ENCODE results near the gene USP36. TPM values are rescaled to one million over a fixed set of nuclear protein-coding genes. Genes with fewer than 3 reads are reported as not detected.

USP36 gene
- total RNA-seq, 1 experiment from 2014 or later, result 74.0 TPM

DNA sequence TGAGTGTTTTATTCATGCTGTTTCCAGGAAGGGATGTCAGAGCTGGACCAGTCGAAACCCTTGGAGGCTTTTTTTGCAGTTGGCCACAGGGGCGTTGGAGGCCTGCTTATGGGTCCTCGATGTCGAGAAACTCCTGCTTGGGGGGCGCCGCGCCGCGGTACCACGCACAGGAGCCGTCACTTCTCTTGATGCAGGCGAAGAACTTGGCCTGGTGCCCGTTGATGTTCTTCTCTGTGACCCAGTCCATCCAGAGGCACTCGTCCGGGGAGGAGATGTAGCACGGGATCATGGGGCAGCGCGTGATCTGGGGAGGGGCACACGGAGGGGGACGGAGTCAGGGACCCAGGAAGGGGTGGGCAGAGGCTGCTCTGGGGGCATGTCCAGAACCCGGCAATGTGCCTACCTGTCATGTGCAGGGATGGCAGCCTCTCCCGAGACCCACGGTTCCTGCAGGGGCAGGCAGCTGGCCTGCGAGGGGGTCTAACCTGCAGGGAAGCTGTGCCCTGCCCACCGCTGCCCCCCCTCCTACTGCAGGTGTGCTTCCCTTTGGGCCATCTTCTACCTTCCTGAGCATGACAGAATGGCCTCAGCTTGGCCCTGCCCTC, 15.0 kb upstream of the USP36 start:
- no peak for ATAC-seq

DNA sequence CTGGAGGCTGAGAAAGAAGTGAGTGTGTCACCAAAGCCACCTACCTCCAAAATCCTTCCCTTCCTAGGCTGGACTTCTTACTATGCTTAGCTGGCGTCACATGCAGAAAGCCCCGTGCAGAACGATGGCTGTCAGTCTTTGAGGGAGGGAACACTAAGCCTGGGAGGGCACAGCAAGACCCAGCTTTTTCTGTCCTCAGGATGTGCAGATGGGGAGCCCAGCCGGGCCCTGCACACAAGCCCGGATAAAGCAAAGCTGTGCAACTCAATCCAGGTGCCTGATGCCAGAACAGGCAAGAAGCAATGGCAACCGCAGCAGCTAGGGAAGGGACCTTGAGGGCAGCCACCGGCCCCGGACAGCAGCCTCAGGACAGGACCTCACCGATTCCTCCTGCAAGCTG, 13.9 kb upstream of the USP36 start:
- Mint-ChIP-seq H3K36me3 (no peaks in the 10 kb centered on the region; the same call in 1 of the 2 replicates), H3K27ac (no peak overlapping the region), H3K9me3 (no peaks in the 10 kb centered on the region), H3K27me3 (ENCODE audit: low read depth) (no peaks in the 10 kb centered on the region), H3K4me1 (peaks cover 2% of the 10 kb centered on the region; the same call in 1 of the 2 replicates), H3K4me3 (no peak overlapping the region)
- DNase-seq (ENCODE audit: low spot score), result no peak
- no peak for TF ChIP-seq NFATC4 (CRISPR knock-in tag; IDR thresholded peaks at IDR 0.05)
- TF ChIP-seq, protein P1, sequence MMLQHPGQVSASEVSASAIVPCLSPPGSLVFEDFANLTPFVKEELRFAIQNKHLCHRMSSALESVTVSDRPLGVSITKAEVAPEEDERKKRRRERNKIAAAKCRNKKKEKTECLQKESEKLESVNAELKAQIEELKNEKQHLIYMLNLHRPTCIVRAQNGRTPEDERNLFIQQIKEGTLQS (CRISPR knock-in tag; conservative IDR thresholded peaks at IDR 0.05), result no peak
- no peak for TF ChIP-seq TP53 (CRISPR knock-in tag; IDR thresholded peaks at IDR 0.05)
- TF ChIP-seq RORB (CRISPR knock-in tag; IDR thresholded peaks at IDR 0.05), result no peak
- no peak for ATAC-seq
- ChIA-PET CTCF (interaction anchor here (1.2 kb wide), 1 partner anchor 11 kb away, joined by 4 read pairs; no protein-coding TSS in a partner anchor), POLR2A (no interaction called here)

More for the DNA sequence above, 15.0 kb upstream of the USP36 start:
- DNase-seq (ENCODE audit: low spot score), result no peak
- Mint-ChIP-seq H3K27me3 (ENCODE audit: low read depth) (no peaks in the 10 kb centered on the region), H3K4me3 (no peak overlapping the region), H3K9me3 (no peaks in the 10 kb centered on the region), H3K27ac (no peak overlapping the region), H3K4me1 (peaks cover 2% of the 10 kb centered on the region; the same call in 1 of the 2 replicates), H3K36me3 (no peaks in the 10 kb centered on the region; the same call in 1 of the 2 replicates)
- POLR2A ChIA-PET, result no interaction called here
- TF ChIP-seq ZNF416 (CRISPR knock-in tag; IDR thresholded peaks at IDR 0.05), result no peak
- TF ChIP-seq, protein P2, sequence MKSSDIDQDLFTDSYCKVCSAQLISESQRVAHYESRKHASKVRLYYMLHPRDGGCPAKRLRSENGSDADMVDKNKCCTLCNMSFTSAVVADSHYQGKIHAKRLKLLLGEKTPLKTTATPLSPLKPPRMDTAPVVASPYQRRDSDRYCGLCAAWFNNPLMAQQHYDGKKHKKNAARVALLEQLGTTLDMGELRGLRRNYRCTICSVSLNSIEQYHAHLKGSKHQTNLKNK (CRISPR knock-in tag; IDR thresholded peaks at IDR 0.05), result no peak
- CTCF ChIA-PET, result interaction anchor here (2.7 kb wide), 1 partner anchor 10 kb away, joined by 9 read pairs; no protein-coding TSS in a partner anchor

DNA sequence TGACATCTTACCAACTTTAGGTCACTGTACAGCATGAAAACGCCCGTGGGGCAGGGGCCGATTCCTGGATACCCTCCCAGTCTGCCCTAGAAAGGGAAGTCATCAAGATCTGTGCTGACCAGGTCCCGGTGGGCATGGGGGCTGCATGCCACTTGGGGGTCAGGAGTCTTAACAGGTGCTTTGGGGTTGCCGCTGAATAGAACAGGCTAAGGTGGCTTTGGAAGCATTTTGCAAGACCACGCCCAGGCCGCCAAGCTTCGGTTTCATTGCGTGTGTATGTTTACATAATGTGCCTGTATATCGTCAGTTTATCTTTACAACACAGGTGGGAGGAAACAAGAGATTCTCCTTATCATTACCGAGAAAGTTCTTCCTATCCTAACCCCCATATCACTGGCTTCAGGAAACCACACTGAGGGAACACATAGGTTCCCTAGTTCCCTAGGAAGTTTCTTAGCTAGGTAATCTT, 13.3 kb upstream of the USP36 start:
- ATAC-seq (no peak), DNase-seq (ENCODE audit: low spot score) (no peak)
- Mint-ChIP-seq H3K27ac (no peak overlapping the region), H3K36me3 (no peaks in the 10 kb centered on the region; the same call in 1 of the 2 replicates), H3K4me3 (no peak overlapping the region), H3K4me1 (peaks cover 2% of the 10 kb centered on the region; the same call in 1 of the 2 replicates), H3K27me3 (ENCODE audit: low read depth) (no peaks in the 10 kb centered on the region), H3K9me3 (no peaks in the 10 kb centered on the region)
- CTCF ChIA-PET, result interaction anchor here (1.2 kb wide), 1 partner anchor 12 kb away, joined by 4 read pairs; no protein-coding TSS in a partner anchor
- POLR2A ChIA-PET, result no interaction called here
- TF ChIP-seq, protein P3, sequence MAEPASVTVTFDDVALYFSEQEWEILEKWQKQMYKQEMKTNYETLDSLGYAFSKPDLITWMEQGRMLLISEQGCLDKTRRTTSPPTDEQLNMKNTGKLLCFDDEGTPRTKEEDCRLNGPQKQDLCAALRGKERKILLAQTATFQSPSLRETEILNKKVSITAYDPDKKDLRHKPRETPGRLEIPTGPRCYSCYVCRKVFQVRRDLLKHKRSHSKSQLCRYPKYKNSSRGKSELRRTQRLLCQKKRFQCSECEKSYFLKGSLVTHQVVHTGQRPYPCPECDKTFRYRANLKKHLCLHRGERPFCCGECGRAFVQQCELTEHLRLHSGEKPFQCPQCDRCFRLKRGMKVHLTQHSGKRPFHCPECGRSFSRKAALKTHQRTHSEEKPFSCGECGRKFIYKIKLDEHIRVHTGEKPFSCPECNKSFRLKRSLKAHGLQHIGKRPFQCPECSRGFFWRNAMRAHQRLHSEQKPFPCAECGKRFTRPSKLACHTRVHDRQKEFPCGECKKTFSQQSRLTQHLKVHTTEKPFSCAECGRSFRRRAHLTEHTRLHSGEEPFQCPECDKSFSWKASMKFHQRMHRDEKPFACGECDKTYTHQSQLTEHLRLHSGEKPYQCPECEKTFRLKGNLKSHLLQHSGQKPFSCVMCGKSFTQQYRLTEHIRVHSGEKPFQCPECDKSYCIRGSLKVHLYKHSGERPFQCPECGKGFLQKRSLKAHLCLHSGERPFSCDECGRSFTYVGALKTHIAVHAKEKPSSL (CRISPR knock-in tag; conservative IDR thresholded peaks at IDR 0.05), result no peak
- TF ChIP-seq, protein P4, sequence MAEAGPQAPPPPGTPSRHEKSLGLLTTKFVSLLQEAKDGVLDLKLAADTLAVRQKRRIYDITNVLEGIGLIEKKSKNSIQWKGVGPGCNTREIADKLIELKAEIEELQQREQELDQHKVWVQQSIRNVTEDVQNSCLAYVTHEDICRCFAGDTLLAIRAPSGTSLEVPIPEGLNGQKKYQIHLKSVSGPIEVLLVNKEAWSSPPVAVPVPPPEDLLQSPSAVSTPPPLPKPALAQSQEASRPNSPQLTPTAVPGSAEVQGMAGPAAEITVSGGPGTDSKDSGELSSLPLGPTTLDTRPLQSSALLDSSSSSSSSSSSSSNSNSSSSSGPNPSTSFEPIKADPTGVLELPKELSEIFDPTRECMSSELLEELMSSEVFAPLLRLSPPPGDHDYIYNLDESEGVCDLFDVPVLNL (CRISPR knock-in tag; IDR thresholded peaks at IDR 0.05; ENCODE audit: borderline replicate concordance, low read depth), result no peak
- TF ChIP-seq, protein P5, sequence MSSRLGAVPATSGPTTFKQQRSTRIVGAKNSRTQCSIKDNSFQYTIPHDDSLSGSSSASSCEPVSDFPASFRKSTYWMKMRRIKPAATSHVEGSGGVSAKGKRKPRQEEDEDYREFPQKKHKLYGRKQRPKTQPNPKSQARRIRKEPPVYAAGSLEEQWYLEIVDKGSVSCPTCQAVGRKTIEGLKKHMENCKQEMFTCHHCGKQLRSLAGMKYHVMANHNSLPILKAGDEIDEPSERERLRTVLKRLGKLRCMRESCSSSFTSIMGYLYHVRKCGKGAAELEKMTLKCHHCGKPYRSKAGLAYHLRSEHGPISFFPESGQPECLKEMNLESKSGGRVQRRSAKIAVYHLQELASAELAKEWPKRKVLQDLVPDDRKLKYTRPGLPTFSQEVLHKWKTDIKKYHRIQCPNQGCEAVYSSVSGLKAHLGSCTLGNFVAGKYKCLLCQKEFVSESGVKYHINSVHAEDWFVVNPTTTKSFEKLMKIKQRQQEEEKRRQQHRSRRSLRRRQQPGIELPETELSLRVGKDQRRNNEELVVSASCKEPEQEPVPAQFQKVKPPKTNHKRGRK (CRISPR knock-in tag; IDR thresholded peaks at IDR 0.05; ENCODE audit: borderline replicate concordance), result no peak
- TF ChIP-seq ZNF138 (CRISPR knock-in tag; conservative IDR thresholded peaks at IDR 0.05) (no peak), FOXP1 (CRISPR knock-in tag; IDR thresholded peaks at IDR 0.05; ENCODE audit: borderline replicate concordance) (no peak), HMGA2 (CRISPR knock-in tag; IDR thresholded peaks at IDR 0.05) (no peak)
- TF ChIP-seq, protein P6, sequence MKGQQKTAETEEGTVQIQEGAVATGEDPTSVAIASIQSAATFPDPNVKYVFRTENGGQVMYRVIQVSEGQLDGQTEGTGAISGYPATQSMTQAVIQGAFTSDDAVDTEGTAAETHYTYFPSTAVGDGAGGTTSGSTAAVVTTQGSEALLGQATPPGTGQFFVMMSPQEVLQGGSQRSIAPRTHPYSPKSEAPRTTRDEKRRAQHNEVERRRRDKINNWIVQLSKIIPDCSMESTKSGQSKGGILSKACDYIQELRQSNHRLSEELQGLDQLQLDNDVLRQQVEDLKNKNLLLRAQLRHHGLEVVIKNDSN (CRISPR knock-in tag; IDR thresholded peaks at IDR 0.05), result no peak
- TF ChIP-seq, protein P7, sequence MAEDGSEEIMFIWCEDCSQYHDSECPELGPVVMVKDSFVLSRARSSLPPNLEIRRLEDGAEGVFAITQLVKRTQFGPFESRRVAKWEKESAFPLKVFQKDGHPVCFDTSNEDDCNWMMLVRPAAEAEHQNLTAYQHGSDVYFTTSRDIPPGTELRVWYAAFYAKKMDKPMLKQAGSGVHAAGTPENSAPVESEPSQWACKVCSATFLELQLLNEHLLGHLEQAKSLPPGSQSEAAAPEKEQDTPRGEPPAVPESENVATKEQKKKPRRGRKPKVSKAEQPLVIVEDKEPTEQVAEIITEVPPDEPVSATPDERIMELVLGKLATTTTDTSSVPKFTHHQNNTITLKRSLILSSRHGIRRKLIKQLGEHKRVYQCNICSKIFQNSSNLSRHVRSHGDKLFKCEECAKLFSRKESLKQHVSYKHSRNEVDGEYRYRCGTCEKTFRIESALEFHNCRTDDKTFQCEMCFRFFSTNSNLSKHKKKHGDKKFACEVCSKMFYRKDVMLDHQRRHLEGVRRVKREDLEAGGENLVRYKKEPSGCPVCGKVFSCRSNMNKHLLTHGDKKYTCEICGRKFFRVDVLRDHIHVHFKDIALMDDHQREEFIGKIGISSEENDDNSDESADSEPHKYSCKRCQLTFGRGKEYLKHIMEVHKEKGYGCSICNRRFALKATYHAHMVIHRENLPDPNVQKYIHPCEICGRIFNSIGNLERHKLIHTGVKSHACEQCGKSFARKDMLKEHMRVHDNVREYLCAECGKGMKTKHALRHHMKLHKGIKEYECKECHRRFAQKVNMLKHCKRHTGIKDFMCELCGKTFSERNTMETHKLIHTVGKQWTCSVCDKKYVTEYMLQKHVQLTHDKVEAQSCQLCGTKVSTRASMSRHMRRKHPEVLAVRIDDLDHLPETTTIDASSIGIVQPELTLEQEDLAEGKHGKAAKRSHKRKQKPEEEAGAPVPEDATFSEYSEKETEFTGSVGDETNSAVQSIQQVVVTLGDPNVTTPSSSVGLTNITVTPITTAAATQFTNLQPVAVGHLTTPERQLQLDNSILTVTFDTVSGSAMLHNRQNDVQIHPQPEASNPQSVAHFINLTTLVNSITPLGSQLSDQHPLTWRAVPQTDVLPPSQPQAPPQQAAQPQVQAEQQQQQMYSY (CRISPR knock-in tag; IDR thresholded peaks at IDR 0.05), result no peak
- TF ChIP-seq, protein P8, sequence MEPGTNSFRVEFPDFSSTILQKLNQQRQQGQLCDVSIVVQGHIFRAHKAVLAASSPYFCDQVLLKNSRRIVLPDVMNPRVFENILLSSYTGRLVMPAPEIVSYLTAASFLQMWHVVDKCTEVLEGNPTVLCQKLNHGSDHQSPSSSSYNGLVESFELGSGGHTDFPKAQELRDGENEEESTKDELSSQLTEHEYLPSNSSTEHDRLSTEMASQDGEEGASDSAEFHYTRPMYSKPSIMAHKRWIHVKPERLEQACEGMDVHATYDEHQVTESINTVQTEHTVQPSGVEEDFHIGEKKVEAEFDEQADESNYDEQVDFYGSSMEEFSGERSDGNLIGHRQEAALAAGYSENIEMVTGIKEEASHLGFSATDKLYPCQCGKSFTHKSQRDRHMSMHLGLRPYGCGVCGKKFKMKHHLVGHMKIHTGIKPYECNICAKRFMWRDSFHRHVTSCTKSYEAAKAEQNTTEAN (CRISPR knock-in tag; IDR thresholded peaks at IDR 0.05), result no peak
